H1 (cell line): ENCODE results near the gene RRBP1. TPM values are rescaled to one million over a fixed set of nuclear protein-coding genes. Genes with fewer than 3 reads are reported as not detected.

Experiments used
- CTCF ChIA-PET: fragments of 300-600 bp; sonication (Branson Sonifier 250); formaldehyde crosslinking; loops from one replicate; lab custom pipeline; 2021; ENCODE audit not compliant: partially characterized antibody; lab: Charles Lee
- POLR2A ChIA-PET: fragments of 300-600 bp; sonication (Branson Sonifier 250); formaldehyde crosslinking; loops from one replicate; lab custom pipeline; 2021; ENCODE audit warnings: inconsistent platforms; ENCODE audit not compliant: partially characterized antibody; lab: Charles Lee
- DNase-seq, 2 experiments: peaks; one replicate each; pipeline versions ENCODE4 v3.0.0 to v3.0.0-alpha.2; 2010 to 2022; ENCODE audit warnings: low spot score in 2 of 2, low read depth in 1 of 2, mixed read lengths in 1 of 2
- FAIRE-seq: peaks from 2 replicates; lab custom pipeline; 2011; peaks lifted over from hg19 to GRCh38; lab: Jason Lieb, UNC
- H2AFZ ChIP-seq: 2 replicates; pipeline ENCODE4 v1.8.1; 2012; ENCODE audit warnings: low read length, inconsistent platforms
- H2AK5ac ChIP-seq: 2 replicates; pipeline ENCODE4 v1.6.1; 2013; ENCODE audit warnings: low read depth, low read length
- H2BK120ac ChIP-seq: replicated peaks from 2 replicates; pipeline ENCODE3; 2013; ENCODE audit warnings: low read depth, low read length, inconsistent platforms
- H2BK12ac ChIP-seq: 2 replicates; pipeline ENCODE4 v1.6.1; 2013; ENCODE audit warnings: low read depth, low read length
- H2BK15ac ChIP-seq: 2 replicates; pipeline ENCODE4 v1.6.1; 2013; ENCODE audit warnings: low read length
- H2BK20ac ChIP-seq: 2 replicates; pipeline ENCODE4 v1.6.1; 2013; ENCODE audit warnings: low read length
- H2BK5ac ChIP-seq: 2 replicates; pipeline ENCODE4 v1.6.1; 2013; ENCODE audit warnings: low read depth, low read length
- H3K14ac ChIP-seq: 2 replicates; pipeline ENCODE4 v1.6.1; 2013; ENCODE audit warnings: inconsistent platforms; ENCODE audit not compliant: insufficient read length
- H3K18ac ChIP-seq: 2 replicates; pipeline ENCODE4 v1.6.1; 2013; ENCODE audit warnings: low read length; ENCODE audit errors: extremely low read depth
- H3K23ac ChIP-seq: 2 replicates; pipeline ENCODE4 v1.6.1; 2013; ENCODE audit warnings: inconsistent platforms; ENCODE audit not compliant: insufficient read length
- H3K23me2 ChIP-seq: 2 replicates; pipeline ENCODE4 v1.6.1; 2013; ENCODE audit warnings: low read depth, low read length
- H3K27ac ChIP-seq: 2 replicates; pipeline ENCODE4 v1.6.1; 2011; ENCODE audit warnings: low read depth, low read length, inconsistent platforms
- H3K27me3 ChIP-seq, 4 experiments: replicated peaks in 1 of 4; 1 replicate in 1 of 4; 2 replicates in 3 of 4; pipeline versions ENCODE4 v1.6.1 to v1.8.1; 2011 to 2013; ENCODE audit warnings: low read length in 3 of 4, mild to moderate bottlenecking in 3 of 4, inconsistent platforms in 2 of 4, mixed read lengths in 2 of 4, moderate library complexity in 1 of 4; ENCODE audit not compliant: control insufficient read depth in 3 of 4, insufficient read depth in 3 of 4; ENCODE audit errors: extremely low read depth in 1 of 4
- H3K36me3 ChIP-seq, 4 experiments: 2 replicates each; pipeline versions ENCODE4 v1.6.1 to v1.8.1; 2011 to 2013; ENCODE audit warnings: mild to moderate bottlenecking in 4 of 4, low read length in 3 of 4, moderate library complexity in 2 of 4, control low read depth in 1 of 4, inconsistent platforms in 1 of 4; ENCODE audit not compliant: insufficient read depth in 4 of 4, control insufficient read depth in 2 of 4
- H3K4ac ChIP-seq: replicated peaks from 2 replicates; pipeline ENCODE3; 2013; ENCODE audit warnings: low read length, low read depth, mixed read lengths, inconsistent platforms; ENCODE audit not compliant: insufficient read length
- H3K4me1 ChIP-seq, 4 experiments: replicated peaks in 1 of 4; 1 replicate in 1 of 4; 2 replicates in 3 of 4; pipeline versions ENCODE4 v1.6.1 to v1.8.1; 2011 to 2013; ENCODE audit warnings: low read length in 3 of 4, inconsistent platforms in 2 of 4, mixed read lengths in 1 of 4; ENCODE audit not compliant: insufficient read depth in 4 of 4, control insufficient read depth in 3 of 4
- H3K4me2 ChIP-seq, 2 experiments: 2 replicates each; pipeline versions ENCODE4 v1.6.1 to v1.8.1; 2011 to 2013; ENCODE audit warnings: low read depth in 2 of 2, low read length in 2 of 2, control low read depth in 1 of 2, inconsistent platforms in 1 of 2, mild to moderate bottlenecking in 1 of 2; ENCODE audit not compliant: insufficient read depth in 1 of 2
- H3K4me3 ChIP-seq, 4 experiments: fragments of 200-600, 300-600 bp in 1 of 4; sonication (generic), shearing (Covaris generic), sonication (Bioruptor Twin) in 1 of 4; 2 replicates each; pipeline versions ENCODE4 v1.5.1 to v1.8.1; 2011 to 2016; ENCODE audit warnings: low read length in 4 of 4, low read depth in 3 of 4, control low read depth in 2 of 4, inconsistent platforms in 2 of 4, mild to moderate bottlenecking in 2 of 4, mixed read lengths in 1 of 4, moderate library complexity in 1 of 4; ENCODE audit not compliant: insufficient read depth in 2 of 4; ENCODE audit errors: extremely low read depth in 1 of 4
- H3K56ac ChIP-seq: replicated peaks from 2 replicates; pipeline ENCODE3; 2013; ENCODE audit warnings: low read depth, mild to moderate bottlenecking, mixed read lengths, low read length, inconsistent platforms; ENCODE audit not compliant: insufficient read length
- H3K79me1 ChIP-seq: 2 replicates; pipeline ENCODE4 v1.6.1; 2013; ENCODE audit warnings: low read depth, low read length, control low read depth
- H3K79me2 ChIP-seq, 2 experiments: 2 replicates each; pipeline versions ENCODE4 v1.6.1 to v1.8.1; 2012 to 2013; ENCODE audit warnings: low read length in 2 of 2, mild to moderate bottlenecking in 2 of 2, inconsistent platforms in 1 of 2; ENCODE audit not compliant: insufficient read depth in 2 of 2, control insufficient read depth in 1 of 2
- H3K9ac ChIP-seq, 4 experiments: replicated peaks in 1 of 4; 1 replicate in 1 of 4; 2 replicates in 3 of 4; pipeline versions ENCODE4 v1.6.1 to v1.8.1; 2011 to 2013; ENCODE audit warnings: low read depth in 3 of 4, low read length in 3 of 4, control low read depth in 2 of 4, mild to moderate bottlenecking in 2 of 4, moderate library complexity in 2 of 4, inconsistent platforms in 1 of 4; ENCODE audit errors: extremely low read depth in 1 of 4
- H3K9me3 ChIP-seq, 2 experiments: 2 replicates each; pipeline versions ENCODE4 v1.6.1 to v1.8.1; 2012 to 2013; ENCODE audit warnings: mild to moderate bottlenecking in 2 of 2, moderate library complexity in 2 of 2, control low read depth in 1 of 2, inconsistent platforms in 1 of 2, low read depth in 1 of 2, low read length in 1 of 2, mixed read lengths in 1 of 2; ENCODE audit not compliant: insufficient read depth in 2 of 2
- H4K20me1 ChIP-seq, 2 experiments: replicated peaks in 1 of 2; 2 replicates each; pipeline versions ENCODE3 to v1.8.1; 2011 to 2013; ENCODE audit warnings: inconsistent platforms in 2 of 2, low read length in 2 of 2, mild to moderate bottlenecking in 1 of 2; ENCODE audit not compliant: insufficient read depth in 2 of 2, control insufficient read depth in 1 of 2
- H4K5ac ChIP-seq: 2 replicates; pipeline ENCODE4 v1.6.1; 2013; ENCODE audit warnings: low read length, low read depth, mixed read lengths, inconsistent platforms; ENCODE audit not compliant: insufficient read length
- H4K8ac ChIP-seq: 2 replicates; pipeline ENCODE4 v1.8.0; 2013; ENCODE audit warnings: mild to moderate bottlenecking, moderate library complexity, low read length, inconsistent platforms; ENCODE audit not compliant: insufficient read depth; ENCODE audit errors: extremely low read depth
- H4K91ac ChIP-seq: replicated peaks from 2 replicates; pipeline ENCODE3; 2013; ENCODE audit warnings: low read length, mixed read lengths, inconsistent platforms; ENCODE audit not compliant: insufficient read length
- ASH2L ChIP-seq: fragments of 200-600, 300-600 bp; sonication (generic); IDR thresholded peaks from one replicate; pipeline ENCODE4 v1.7.1; 2017; ENCODE audit warnings: low read length
- BACH1 ChIP-seq: IDR thresholded peaks from 2 replicates; pipeline ENCODE4 v1.6.1; 2012; ENCODE audit warnings: low read length, improper control_type of control experiment
- BCL11A ChIP-seq, 2 experiments: IDR thresholded peaks; one replicate each; pipeline ENCODE4 v1.6.1; 2011; ENCODE audit warnings: low read depth in 2 of 2, low read length in 2 of 2, mild to moderate bottlenecking in 2 of 2
- CHD2 ChIP-seq: IDR thresholded peaks from 2 replicates; pipeline ENCODE4 v1.6.1; 2012; ENCODE audit warnings: low read length, improper control_type of control experiment
- CTBP2 ChIP-seq: IDR thresholded peaks from 2 replicates; pipeline ENCODE4 v1.7.0; 2011; ENCODE audit warnings: borderline replicate concordance, mild to moderate bottlenecking, moderate library complexity, mixed read lengths, low read length; ENCODE audit not compliant: insufficient read depth, insufficient read length
- MAFK ChIP-seq: IDR thresholded peaks from 2 replicates; pipeline ENCODE4 v1.6.1; 2012; ENCODE audit warnings: low read depth, mild to moderate bottlenecking, improper control_type of control experiment, low read length
- NANOG ChIP-seq: IDR thresholded peaks from 2 replicates; pipeline ENCODE4 v1.6.1; 2011; ENCODE audit warnings: low read length, low read depth, mild to moderate bottlenecking, inconsistent platforms; ENCODE audit not compliant: insufficient read depth, poor library complexity, severe bottlenecking
- RAD21 ChIP-seq, 2 experiments: IDR thresholded peaks in 1 of 2; conservative IDR thresholded peaks in 1 of 2; 2 replicates each; pipeline ENCODE4 v1.6.1; 2011; ENCODE audit warnings: low read depth in 2 of 2, low read length in 2 of 2, improper control_type of control experiment in 1 of 2, inconsistent platforms in 1 of 2, mild to moderate bottlenecking in 1 of 2, moderate library complexity in 1 of 2
- SP1 ChIP-seq: IDR thresholded peaks from 2 replicates; pipeline ENCODE4 v1.6.1; 2011; ENCODE audit warnings: low read depth, low read length
- SP2 ChIP-seq: IDR thresholded peaks from 2 replicates; pipeline ENCODE4 v1.6.1; 2012; ENCODE audit warnings: mild to moderate bottlenecking, low read length, inconsistent platforms
- TAF1 ChIP-seq: IDR thresholded peaks from 2 replicates; pipeline ENCODE4 v1.6.1; 2011; ENCODE audit warnings: mild to moderate bottlenecking, low read depth, low read length
- whole genome bisulfite sequencing, 2 experiments: shearing (Covaris generic) in 1 of 2; methylation state at CpG; one replicate each; pipeline versions ENCODE4 v1.1.6 to v1.1.7; 2013 to 2015; ENCODE audit warnings: low lambda C conversion rate in 2 of 2, mixed read lengths in 2 of 2, inconsistent platforms in 1 of 2, low coverage in 1 of 2, missing lambda C conversion rate in 1 of 2; ENCODE audit not compliant: insufficient replicate concordance in 2 of 2, insufficient coverage in 1 of 2, insufficient read length in 1 of 2; ENCODE audit errors: extremely low coverage in 1 of 2, missing lambda C conversion rate in 1 of 2; 5-methylcytosine and 5-hydroxymethylcytosine counted together
- polyA plus RNA-seq, 7 experiments: library from polyadenylated mRNA; depleted of rRNA in 3 of 7; stranded (reverse) in 5 of 7; unstranded in 2 of 7; fragments of >200 nt in 5 of 7; fragments of 200-250 nt in 2 of 7; gene quantifications; 1 replicate in 5 of 7; 2 replicates in 1 of 7; 4 replicates in 1 of 7; pipeline versions ENCODE4 v1.2.1 to v1.2.3, GENCODE V29; 2011 to 2013; ENCODE audit warnings: missing spikeins in 2 of 7, mixed read lengths in 2 of 7
- total RNA-seq: library from RNA; stranded (reverse); fragmentation: NEBNext Ultra II Directional; extraction: Animal tissue kit (Norgen Biotek cat#: 25700); gene quantifications from 2 replicates; pipeline ENCODE4 v1.2.1, GENCODE V29; 2021
- TF ChIP-seq, protein P1 (sequence below): IDR thresholded peaks from 2 replicates; pipeline ENCODE4 v1.6.1; 2011; ENCODE audit warnings: low read depth, mild to moderate bottlenecking, low read length; ENCODE audit not compliant: insufficient read depth

Gene RRBP1
- total and polyA plus RNA-seq, 2 of the 8 experiments (the other 6 are each of a cell fraction or from before 2014, with no cell fraction given) = 15.9 to 157 TPM

- no peaks in the 10 kb centered on the region for H3K23me2 ChIP-seq
- no peak overlapping the region for H2BK120ac ChIP-seq
- no peak overlapping the region for H3K27ac ChIP-seq
- H4K5ac ChIP-seq = no peak overlapping the region
- H3K18ac ChIP-seq = no peak overlapping the region
- POLR2A ChIA-PET = interaction anchor here (1.1 to 1.2 kb wide), 2 partner anchors 30 to 295 kb away, joined by 3 read pairs; partner anchors contain the start of gene RRBP1
- no peak overlapping the region for H4K8ac ChIP-seq
- H3K9ac ChIP-seq = no peak overlapping the region
- H2BK20ac ChIP-seq = no peak overlapping the region
- FAIRE-seq (no peak), DNase-seq (no peak)
- no peak overlapping the region for H3K56ac ChIP-seq
- H4K91ac ChIP-seq = no peak overlapping the region
- WGBS, 2 experiments = 95% methylated on average over 2 of the region's 2 CpGs; no CpG with 5 or more reads in 1 of the 2 experiments
- no peak overlapping the region for H3K14ac ChIP-seq
- H2BK12ac ChIP-seq = 0 out of 2 replicates have a peak overlapping the region, but pooled peaks have one; percentile 27
- no peaks in the 10 kb centered on the region; a peak in 1 of 8 replicates for H3K36me3 ChIP-seq
- H4K20me1 ChIP-seq = peaks cover 6 to 27% of the 10 kb centered on the region in 2 experiments
- peak overlapping the region; percentile 66 for H2BK5ac ChIP-seq
- no peaks in the 10 kb centered on the region for H3K27me3 ChIP-seq
- H3K4me1 ChIP-seq = peaks cover 8 to 12% (median 10%) of the 10 kb centered on the region in 4 experiments; a peak in 6 of 7 replicates
- H2AFZ ChIP-seq = no peak overlapping the region
- no peak overlapping the region for H2AK5ac ChIP-seq
- H3K9me3 ChIP-seq = no peaks in the 10 kb centered on the region
- H2BK15ac ChIP-seq = 0 out of 2 replicates have a peak overlapping the region, but pooled peaks have one; percentile 46
- H3K4me2 ChIP-seq = no peak overlapping the region
- H3K23ac ChIP-seq = no peak overlapping the region
- H3K4me3 ChIP-seq = no peak overlapping the region
- peaks cover 0 to 80% of the 10 kb centered on the region in 2 experiments; a peak in 3 of 4 replicates for H3K79me2 ChIP-seq
- no peak overlapping the region for H3K4ac ChIP-seq
- H3K79me1 ChIP-seq = peaks cover 35% of the 10 kb centered on the region
- CTCF ChIA-PET = interaction anchor here (0.7 to 3.9 kb wide), 11 partner anchors 13 to 287 kb away, joined by 3 to 18 read pairs (median 4); partner anchors contain the start of gene DSTN
- TF ChIP-seq, protein P1, sequence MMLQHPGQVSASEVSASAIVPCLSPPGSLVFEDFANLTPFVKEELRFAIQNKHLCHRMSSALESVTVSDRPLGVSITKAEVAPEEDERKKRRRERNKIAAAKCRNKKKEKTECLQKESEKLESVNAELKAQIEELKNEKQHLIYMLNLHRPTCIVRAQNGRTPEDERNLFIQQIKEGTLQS = no peak
- TF ChIP-seq BACH1 = no peak
- no peak for TF ChIP-seq SP1
- no peak for TF ChIP-seq SP2
- TF ChIP-seq RAD21 (IDR thresholded peaks at IDR 0.05 in 1 of 2, conservative IDR thresholded peaks at IDR 0.05 in 1 of 2; ENCODE audit: low read depth in 2 of 2, low read length in 2 of 2) = no peak
- no peak for TF ChIP-seq NANOG
- TF ChIP-seq MAFK = no peak
- no peak for TF ChIP-seq BCL11A (IDR thresholded peaks at IDR 0.05; ENCODE audit: low read depth in 2 of 2, low read length in 2 of 2)
- TF ChIP-seq CHD2 = no peak
- no peak for TF ChIP-seq TAF1
- TF ChIP-seq CTBP2 = no peak
- TF ChIP-seq ASH2L = no peak
These were observed 30.2 kb downstream of the RRBP1 start for GRCh38 chr20:17651760-17652388.
